Uterus (tissue), 4 donors: Measurements from ENCODE around the gene ACVR1B. TPM values are rescaled to one million over a fixed set of nuclear protein-coding genes. Genes with fewer than 3 reads are reported as not detected.

Source experiments
- DNase-seq, 2 donors: peaks; one replicate each; pipeline ENCODE4 v3.0.0-alpha.2; 2019 to 2020
- H3K27ac ChIP-seq, 2 donors: fragments of 200-600 bp; sonication (generic); 1 replicate in 1 of 2; 2 replicates in 1 of 2; pipeline ENCODE4 v1.5.1; 2016 to 2018
- H3K27me3 ChIP-seq, 2 donors: fragments of 200-600 bp; sonication (generic); one replicate each; pipeline ENCODE4 v1.5.1; 2018 to 2019; ENCODE audit warnings: control low read depth in 1 of 2
- H3K36me3 ChIP-seq, 2 donors: fragments of 200-600 bp; sonication (generic); one replicate each; pipeline ENCODE4 v1.5.1; 2019; ENCODE audit warnings: control low read depth in 1 of 2
- H3K4me1 ChIP-seq, 2 donors: fragments of 200-600 bp; sonication (generic); one replicate each; pipeline ENCODE4 v1.5.1; 2018 to 2019; ENCODE audit warnings: control low read depth in 1 of 2
- H3K4me3 ChIP-seq, 2 donors: fragments of 200-600 bp; sonication (generic); 1 replicate in 1 of 2; 2 replicates in 1 of 2; pipeline ENCODE4 v1.5.1; 2018 to 2019; ENCODE audit warnings: mild to moderate bottlenecking in 1 of 2
- H3K9me3 ChIP-seq, 2 donors: fragments of 200-600 bp; sonication (generic); one replicate each; pipeline ENCODE4 v1.5.1; 2019; ENCODE audit warnings: control low read depth in 1 of 2
- POLR2A ChIP-seq, 2 donors: fragments of 450-650 bp; IDR thresholded peaks; one replicate each; pipeline ENCODE4 v1.6.1; 2016; ENCODE audit warnings: antibody characterized with exemption in 2 of 2, mild to moderate bottlenecking in 1 of 2, moderate library complexity in 1 of 2
- intact Hi-C: fragments of 100-400 bp; cut with DNase I; formaldehyde crosslinking; loops from one replicate; pipeline ENCODE4 v1.15.1; 2023; ENCODE audit warnings: low total_unique reads
- total RNA-seq, 4 donors: library from RNA; depleted of rRNA in 3 of 4; stranded (reverse); fragments of >200 nt in 3 of 4; gene quantifications; one replicate each; pipeline versions ENCODE4 v1.1.0 to v1.2.4, GENCODE V29; 2014 to 2023
- TF ChIP-seq, protein P1 (sequence below), 4 experiments: fragments of 200-600 bp in 2 of 4; fragments of 450-650 bp in 2 of 4; sonication (generic) in 2 of 4; IDR thresholded peaks; one replicate each; pipeline ENCODE4 v1.5.1; 2016 to 2019; ENCODE audit warnings: antibody characterized with exemption in 4 of 4, mild to moderate bottlenecking in 2 of 4, moderate library complexity in 1 of 4
- donor health status: DM: yes; HTN: yes; CAD: no.

The ACVR1B gene
- total RNA-seq, 4 donors from 2014 or later, result 2.6 to 31.6 (median 14.4) TPM

- Histone ChIP-seq H3K27me3 (no peaks in the 10 kb centered on the region), H3K4me1 (peaks cover 0 to 6% of the 10 kb centered on the region in 2 donors), H3K9me3 (no peaks in the 10 kb centered on the region), H3K36me3 (no peaks in the 10 kb centered on the region), H3K27ac (peak overlapping the region; percentile 94 to 95), H3K4me3 (no peak overlapping the region)
- DNase-seq, result peak; percentile 89 to 91
- intact Hi-C loops, result no loop called here
- TF ChIP-seq, protein P1, sequence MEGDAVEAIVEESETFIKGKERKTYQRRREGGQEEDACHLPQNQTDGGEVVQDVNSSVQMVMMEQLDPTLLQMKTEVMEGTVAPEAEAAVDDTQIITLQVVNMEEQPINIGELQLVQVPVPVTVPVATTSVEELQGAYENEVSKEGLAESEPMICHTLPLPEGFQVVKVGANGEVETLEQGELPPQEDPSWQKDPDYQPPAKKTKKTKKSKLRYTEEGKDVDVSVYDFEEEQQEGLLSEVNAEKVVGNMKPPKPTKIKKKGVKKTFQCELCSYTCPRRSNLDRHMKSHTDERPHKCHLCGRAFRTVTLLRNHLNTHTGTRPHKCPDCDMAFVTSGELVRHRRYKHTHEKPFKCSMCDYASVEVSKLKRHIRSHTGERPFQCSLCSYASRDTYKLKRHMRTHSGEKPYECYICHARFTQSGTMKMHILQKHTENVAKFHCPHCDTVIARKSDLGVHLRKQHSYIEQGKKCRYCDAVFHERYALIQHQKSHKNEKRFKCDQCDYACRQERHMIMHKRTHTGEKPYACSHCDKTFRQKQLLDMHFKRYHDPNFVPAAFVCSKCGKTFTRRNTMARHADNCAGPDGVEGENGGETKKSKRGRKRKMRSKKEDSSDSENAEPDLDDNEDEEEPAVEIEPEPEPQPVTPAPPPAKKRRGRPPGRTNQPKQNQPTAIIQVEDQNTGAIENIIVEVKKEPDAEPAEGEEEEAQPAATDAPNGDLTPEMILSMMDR (IDR thresholded peaks at IDR 0.05), result no peak
- TF ChIP-seq POLR2A (IDR thresholded peaks at IDR 0.05), result peak; percentile 28 to 51
Observed at GRCh38 chr12:52010152-52010622, 58.7 kb downstream of the ACVR1B start.

GRCh38 chr12:52010692-52011601 lies 59.4 kb downstream of the ACVR1B start:
- Histone ChIP-seq H3K4me3 (no peak overlapping the region), H3K9me3 (no peaks in the 10 kb centered on the region), H3K27me3 (no peaks in the 10 kb centered on the region), H3K27ac (peak overlapping the region; percentile 94 to 95), H3K36me3 (no peaks in the 10 kb centered on the region), H3K4me1 (peaks cover 0 to 6% of the 10 kb centered on the region in 2 donors)
- intact Hi-C loops, result no loop called here
- peak in 1 of 2 donors; percentile 33 for DNase-seq
- TF ChIP-seq, protein P1 (IDR thresholded peaks at IDR 0.05), result no peak

GRCh38 chr12:52011602-52012214 lies 60.2 kb downstream of the ACVR1B start:
- H3K4me1 ChIP-seq, result peaks cover 0 to 6% of the 10 kb centered on the region in 2 donors
- TF ChIP-seq POLR2A (IDR thresholded peaks at IDR 0.05), result no peak
- TF ChIP-seq, protein P1 (IDR thresholded peaks at IDR 0.05), result no peak
- H3K4me3 ChIP-seq, result no peak overlapping the region
- DNase-seq, result no peak
- peak overlapping the region; percentile 94 to 95 for H3K27ac ChIP-seq
- intact Hi-C loops, result no loop called here
- H3K27me3 ChIP-seq, result no peaks in the 10 kb centered on the region
- no peaks in the 10 kb centered on the region for H3K9me3 ChIP-seq
- H3K36me3 ChIP-seq, result no peaks in the 10 kb centered on the region

GRCh38 chr12:52013626-52014310 lies 62.3 kb downstream of the ACVR1B start:
- intact Hi-C loops, result no loop called here
- H3K27ac ChIP-seq, result no peak overlapping the region
- peak in 1 of 2 donors; percentile 13 for DNase-seq

More at GRCh38 chr12:52013626-52014310, 62.3 kb downstream of the ACVR1B start:
- peaks cover 0 to 6% of the 10 kb centered on the region in 2 donors for H3K4me1 ChIP-seq
- H3K4me3 ChIP-seq, result no peak overlapping the region
- no peaks in the 10 kb centered on the region for H3K27me3 ChIP-seq
- H3K36me3 ChIP-seq, result no peaks in the 10 kb centered on the region
- no peaks in the 10 kb centered on the region for H3K9me3 ChIP-seq
- TF ChIP-seq POLR2A (IDR thresholded peaks at IDR 0.05), result no peak
- TF ChIP-seq, protein P1 (IDR thresholded peaks at IDR 0.05), result no peak
